Esophagus (tissue), 2 donors: ENCODE measurements around the gene AFM. TPM values are rescaled to one million over a fixed set of nuclear protein-coding genes. Genes with fewer than 3 reads are reported as not detected.

Experiments used
- H3K27ac ChIP-seq, 2 donors: one replicate each; pipeline ENCODE4 v1.5.1; 2013; ENCODE audit warnings: low read depth in 2 of 2, mild to moderate bottlenecking in 2 of 2, inconsistent platforms in 1 of 2, low read length in 1 of 2, moderate library complexity in 1 of 2
- H3K27me3 ChIP-seq, 2 donors: one replicate each; pipeline ENCODE4 v1.6.1; 2013; ENCODE audit warnings: low read length in 2 of 2, control low read depth in 1 of 2, mild to moderate bottlenecking in 1 of 2; ENCODE audit not compliant: insufficient read depth in 2 of 2, control insufficient read depth in 1 of 2
- H3K36me3 ChIP-seq, 2 donors: one replicate each; pipeline ENCODE4 v1.6.1; 2013; ENCODE audit warnings: low read length in 1 of 2; ENCODE audit not compliant: control insufficient read depth in 2 of 2, insufficient read depth in 2 of 2
- H3K4me1 ChIP-seq, 2 donors: one replicate each; pipeline ENCODE4 v1.6.1; 2013; ENCODE audit warnings: low read length in 1 of 2; ENCODE audit not compliant: control insufficient read depth in 2 of 2, insufficient read depth in 2 of 2
- H3K4me3 ChIP-seq, 2 donors: one replicate each; pipeline ENCODE4 v1.5.1; 2013; ENCODE audit warnings: low read length in 2 of 2, mild to moderate bottlenecking in 2 of 2, low read depth in 1 of 2, moderate library complexity in 1 of 2
- H3K9me3 ChIP-seq, 2 donors: one replicate each; pipeline ENCODE4 v1.6.1; 2013; ENCODE audit warnings: mild to moderate bottlenecking in 2 of 2, low read depth in 1 of 2, low read length in 1 of 2, moderate library complexity in 1 of 2; ENCODE audit not compliant: control insufficient read depth in 2 of 2, insufficient read depth in 1 of 2
- WGBS, 2 donors: extraction: QIAGEN DNeasy Blood & Tissue Kit; methylation state at CpG; one replicate each; pipeline ENCODE4 v1.1.7; 2013; 5-methylcytosine and 5-hydroxymethylcytosine counted together
- polyA plus RNA-seq, 2 donors: library from polyadenylated mRNA; stranded (reverse); fragments of 200-250 nt; gene quantifications; one replicate each; pipeline ENCODE4 v1.2.3, GENCODE V29; 2013
- donor health status: healthy with polysubstance abuse.
- donor health status: Bipolar disorder and iron deficiency.

AFM gene
- polyA plus RNA-seq, 2 donors, result not detected

DNA sequence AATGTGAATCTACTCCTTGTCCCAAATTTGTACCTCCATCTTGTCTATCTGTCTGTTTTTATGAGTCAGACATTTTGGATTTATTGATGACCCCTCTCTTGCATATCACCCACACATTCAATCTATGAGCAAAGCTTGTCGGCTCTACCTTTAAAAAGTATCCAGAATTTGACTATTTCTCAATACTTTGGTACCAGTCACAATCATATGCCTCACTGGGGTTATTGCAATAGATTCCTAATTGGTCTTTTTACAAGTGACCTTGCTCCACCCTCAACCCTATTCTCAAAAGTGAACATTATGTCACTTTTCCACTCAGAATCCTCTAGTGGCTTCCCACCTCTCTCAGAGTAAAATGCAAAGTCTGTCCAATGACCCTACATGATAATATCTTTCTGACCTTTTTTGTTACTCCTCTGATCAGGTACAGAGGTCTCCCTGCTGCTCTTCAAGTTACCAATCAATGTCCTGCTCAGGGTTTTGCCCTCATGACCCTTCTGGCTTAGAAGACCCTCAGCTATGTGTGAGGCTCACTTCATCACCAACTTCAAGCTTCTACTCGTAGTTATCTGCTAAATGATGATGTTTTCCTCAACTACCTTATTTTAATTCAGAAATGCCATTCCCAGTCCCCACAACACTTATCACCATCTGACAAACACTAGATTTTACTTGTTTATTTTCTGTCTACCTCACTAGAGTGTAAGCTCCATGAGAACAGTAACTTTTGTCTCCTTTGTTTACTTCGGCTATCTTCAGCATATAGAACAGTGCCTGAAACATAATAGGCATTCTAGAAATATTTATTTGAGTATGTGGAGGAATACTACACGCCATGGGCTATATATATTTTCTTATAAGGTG, 23.1 kb upstream of the AFM start:
- Histone ChIP-seq H3K27ac (no peak overlapping the region), H3K27me3 (no peaks in the 10 kb centered on the region), H3K9me3 (no peaks in the 10 kb centered on the region), H3K4me1 (no peaks in the 10 kb centered on the region), H3K4me3 (no peak overlapping the region), H3K36me3 (no peaks in the 10 kb centered on the region)
- WGBS, 2 donors, result 81 to 82% methylated on average over 4 of the region's 4 CpGs

DNA sequence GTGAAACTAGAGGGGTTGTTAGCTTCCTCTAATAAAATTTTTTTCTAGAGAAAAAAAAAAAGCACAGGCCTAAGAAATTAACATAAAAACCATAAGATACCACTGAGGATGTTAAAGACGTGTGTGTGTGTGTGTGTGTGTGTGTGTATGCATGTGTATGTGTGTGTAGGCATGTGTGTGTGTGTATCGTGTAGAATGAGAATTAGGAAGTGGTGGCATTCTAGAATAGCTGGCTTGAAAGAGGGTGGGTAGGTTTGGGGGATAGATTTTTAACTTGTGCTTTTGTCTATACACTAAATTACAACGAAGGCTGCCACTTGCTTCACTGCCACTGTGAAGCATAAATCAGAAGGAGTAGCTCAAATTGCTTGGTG, 22.5 kb upstream of the AFM start:
- no peaks in the 10 kb centered on the region for H3K27me3 ChIP-seq
- no peaks in the 10 kb centered on the region for H3K36me3 ChIP-seq
- no peak overlapping the region for H3K27ac ChIP-seq
- H3K4me1 ChIP-seq, result no peaks in the 10 kb centered on the region
- no peak overlapping the region for H3K4me3 ChIP-seq
- 75 to 83% methylated on average over 3 of the region's 3 CpGs for WGBS, 2 donors
- no peaks in the 10 kb centered on the region for H3K9me3 ChIP-seq

DNA sequence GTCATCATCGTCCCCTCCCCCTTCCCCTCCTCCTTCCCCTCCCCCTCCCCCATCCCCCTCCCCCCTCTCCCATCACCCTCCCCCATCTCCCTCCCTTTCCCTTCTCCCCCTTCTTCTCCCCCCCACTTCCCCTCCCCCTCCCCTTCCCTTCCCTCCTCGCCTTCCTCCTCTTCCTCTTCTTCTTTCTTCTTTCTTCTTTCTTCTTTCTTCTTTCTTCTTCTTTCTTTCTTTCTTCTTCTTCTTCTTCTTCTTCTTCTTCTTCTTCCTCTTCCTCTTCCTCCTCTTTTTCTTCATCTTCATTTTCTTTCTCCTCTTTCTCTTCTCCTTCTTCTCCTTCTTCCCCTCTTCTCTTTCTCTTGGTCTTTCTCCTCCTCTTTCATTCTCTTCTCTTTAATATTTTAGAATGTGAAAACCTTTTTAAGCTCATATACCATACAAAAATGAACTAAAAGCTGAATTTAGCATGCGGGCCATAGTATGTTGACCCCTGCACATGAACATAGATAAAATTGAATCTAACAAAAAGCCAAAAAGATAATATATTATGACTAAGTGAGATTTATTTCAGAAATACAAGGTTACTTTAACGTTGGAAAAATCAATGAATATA, 20.5 kb upstream of the AFM start:
- Histone ChIP-seq H3K9me3 (no peaks in the 10 kb centered on the region), H3K27me3 (no peaks in the 10 kb centered on the region), H3K36me3 (no peaks in the 10 kb centered on the region), H3K4me1 (no peaks in the 10 kb centered on the region), H3K4me3 (no peak overlapping the region), H3K27ac (no peak overlapping the region)
- 82 to 84% methylated on average over 3 to 4 of the region's 4 CpGs for WGBS, 2 donors

DNA sequence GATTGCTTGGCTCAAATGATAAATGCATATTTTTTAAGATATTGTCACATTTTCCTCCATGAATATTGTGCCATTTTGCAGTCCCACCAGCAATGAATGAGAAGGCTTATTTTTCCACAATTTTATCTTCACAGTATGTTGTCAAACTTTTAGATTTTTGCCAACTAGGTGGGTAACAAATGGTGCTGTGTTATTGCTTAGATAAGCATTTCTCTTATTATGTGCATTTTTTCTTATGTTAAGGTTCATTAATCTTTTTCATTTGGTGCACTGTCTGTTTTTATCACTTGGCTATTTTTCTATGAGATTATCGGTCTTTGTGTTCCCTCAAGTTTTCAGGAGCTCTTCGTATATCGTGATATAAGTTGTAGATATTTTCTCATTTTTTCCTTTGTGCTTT, 13.4 kb upstream of the AFM start:
- H3K4me3 ChIP-seq, result no peak overlapping the region
- WGBS, 2 donors, result 93 to 96% methylated on average over 3 of the region's 3 CpGs
- H3K27me3 ChIP-seq, result no peaks in the 10 kb centered on the region
- no peak overlapping the region for H3K27ac ChIP-seq
- no peaks in the 10 kb centered on the region for H3K4me1 ChIP-seq
- no peaks in the 10 kb centered on the region for H3K36me3 ChIP-seq
- no peaks in the 10 kb centered on the region for H3K9me3 ChIP-seq

DNA sequence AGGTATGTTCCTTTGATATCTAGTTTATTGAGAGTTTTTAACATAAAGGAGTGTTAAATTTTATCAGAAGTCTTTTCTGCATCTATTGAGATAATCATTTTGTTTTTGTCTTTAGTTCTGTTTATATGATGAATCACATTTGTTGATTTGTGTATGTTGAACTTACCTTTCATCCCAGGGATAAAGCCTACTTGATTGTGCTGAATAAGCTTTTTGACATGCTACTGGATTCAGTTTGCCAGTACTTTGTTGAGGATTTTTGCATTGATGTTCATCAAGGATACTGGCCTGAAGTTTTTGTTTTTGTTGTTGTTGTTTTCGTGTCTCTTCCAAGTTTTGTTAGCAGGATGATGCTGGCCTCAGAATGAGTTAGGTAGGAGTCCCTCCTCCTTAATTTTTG, 10.8 kb upstream of the AFM start:
- Histone ChIP-seq H3K4me3 (no peak overlapping the region), H3K27me3 (no peaks in the 10 kb centered on the region), H3K4me1 (no peaks in the 10 kb centered on the region), H3K27ac (no peak overlapping the region), H3K9me3 (no peaks in the 10 kb centered on the region), H3K36me3 (no peaks in the 10 kb centered on the region)
- WGBS, 2 donors, result 77 to 83% methylated on average over 1 of the region's 1 CpG

DNA sequence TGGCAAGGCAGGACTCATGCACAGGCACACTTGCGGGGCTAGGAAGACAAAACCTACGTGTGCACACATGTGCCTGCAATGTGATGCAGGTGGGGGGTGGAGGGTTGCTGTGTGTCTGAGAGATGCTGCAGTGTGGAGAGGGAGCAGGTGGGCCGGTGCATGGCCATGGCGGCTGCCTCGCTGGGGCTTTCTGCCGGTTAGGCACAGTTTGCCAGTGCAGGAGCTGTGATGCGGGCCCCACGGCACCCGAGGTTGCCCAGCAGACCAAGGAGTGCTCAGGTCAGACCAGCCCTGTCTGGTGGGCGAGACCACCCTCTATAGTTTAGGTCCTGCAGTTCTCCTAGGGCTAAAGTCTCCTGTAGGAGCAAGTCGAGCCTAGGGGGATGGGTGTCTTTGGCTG, 4.4 kb upstream of the AFM start:
- no peaks in the 10 kb centered on the region for H3K36me3 ChIP-seq
- no peaks in the 10 kb centered on the region for H3K27me3 ChIP-seq
- H3K4me1 ChIP-seq, result no peaks in the 10 kb centered on the region
- WGBS, 2 donors, result 81 to 82% methylated on average over 10 to 11 of the region's 11 CpGs
- no peaks in the 10 kb centered on the region for H3K9me3 ChIP-seq
- no peak overlapping the region for H3K4me3 ChIP-seq
- no peak overlapping the region for H3K27ac ChIP-seq

DNA sequence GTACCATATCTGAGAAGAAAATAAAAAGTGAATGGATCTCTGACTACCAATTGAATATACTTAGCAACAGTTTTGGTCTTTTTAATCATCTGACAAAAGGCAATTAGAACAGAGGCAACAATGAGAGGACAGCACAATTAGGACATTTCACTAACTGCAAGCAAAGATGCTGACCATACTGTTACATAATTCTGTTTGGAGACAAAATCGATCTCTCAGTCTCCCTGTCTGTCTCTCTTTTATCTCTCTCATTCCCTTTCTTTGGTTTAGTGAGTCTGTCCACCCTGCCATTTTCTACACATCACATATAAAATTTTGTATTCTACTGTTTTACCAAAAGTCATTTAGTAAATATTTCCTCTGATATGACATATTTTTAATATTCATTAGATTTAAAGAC, 2.2 kb upstream of the AFM start:
- Histone ChIP-seq H3K9me3 (no peaks in the 10 kb centered on the region), H3K4me1 (no peaks in the 10 kb centered on the region), H3K27ac (no peak overlapping the region), H3K4me3 (no peak overlapping the region), H3K36me3 (no peaks in the 10 kb centered on the region), H3K27me3 (no peaks in the 10 kb centered on the region)
- WGBS, 2 donors, result 83 to 88% methylated on average over 1 of the region's 1 CpG

DNA sequence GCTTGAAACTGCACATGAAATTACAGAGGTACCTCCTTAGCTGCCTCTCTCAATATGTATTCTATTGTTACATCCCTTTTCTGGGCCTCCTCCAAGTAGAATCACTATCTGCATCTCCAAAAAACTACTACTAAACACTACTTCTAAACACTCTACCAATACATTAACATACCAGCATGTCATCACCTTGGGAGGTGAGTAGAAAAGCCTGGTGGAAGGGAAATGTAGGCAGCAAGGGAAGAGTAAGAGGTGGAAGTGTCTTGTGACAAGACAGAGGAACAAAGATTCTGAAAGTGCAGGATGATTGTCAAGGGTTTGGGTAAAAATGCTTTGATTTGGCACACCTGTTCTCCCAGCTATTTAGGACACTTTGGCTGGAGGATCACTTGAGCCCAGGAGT, 3.5 kb downstream of the AFM start:
- Histone ChIP-seq H3K27me3 (no peaks in the 10 kb centered on the region), H3K27ac (no peak overlapping the region), H3K4me3 (no peak overlapping the region), H3K9me3 (no peaks in the 10 kb centered on the region), H3K36me3 (no peaks in the 10 kb centered on the region), H3K4me1 (no peaks in the 10 kb centered on the region)

DNA sequence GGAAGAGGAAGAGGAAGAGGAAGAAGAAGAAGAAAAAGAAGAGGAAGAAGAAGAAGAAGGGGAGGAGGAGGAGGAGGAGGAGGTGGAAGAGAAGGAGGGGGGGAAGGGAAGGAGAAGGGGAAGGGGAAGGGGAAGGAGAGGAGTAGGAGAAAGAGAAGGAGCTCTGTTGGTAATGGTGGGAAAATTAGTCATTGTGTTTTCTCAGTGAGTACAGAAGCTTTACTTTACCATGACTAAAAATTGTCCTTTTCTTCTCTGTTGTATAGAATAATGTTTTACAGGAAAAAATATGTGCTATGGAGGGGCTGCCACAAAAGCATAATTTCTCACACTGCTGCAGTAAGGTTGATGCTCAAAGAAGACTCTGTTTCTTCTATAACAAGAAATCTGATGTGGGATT, 4.1 kb downstream of the AFM start:
- Histone ChIP-seq H3K4me1 (no peaks in the 10 kb centered on the region), H3K36me3 (no peaks in the 10 kb centered on the region), H3K4me3 (no peak overlapping the region), H3K27ac (no peak overlapping the region), H3K9me3 (no peaks in the 10 kb centered on the region), H3K27me3 (no peaks in the 10 kb centered on the region)

DNA sequence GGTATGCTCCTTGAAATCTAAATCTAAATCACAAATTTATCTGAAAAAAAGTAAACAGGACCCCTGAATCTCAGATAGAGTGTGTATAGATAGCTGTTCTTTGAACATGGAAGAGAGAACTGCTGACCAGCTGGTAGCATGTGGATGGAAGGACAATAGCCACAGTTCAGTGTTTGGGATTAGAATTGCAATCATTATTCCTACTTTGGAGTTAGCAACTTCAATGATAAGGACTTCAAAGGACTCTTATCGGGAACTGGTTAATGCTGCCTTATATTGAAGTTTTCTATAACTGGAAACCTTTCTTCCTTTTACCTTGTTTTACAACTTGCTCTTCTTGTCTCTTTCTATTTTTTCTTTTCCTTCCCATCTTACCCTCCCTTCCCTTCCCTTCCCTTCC, 5.0 kb downstream of the AFM start:
- Histone ChIP-seq H3K4me1 (no peaks in the 10 kb centered on the region), H3K4me3 (no peak overlapping the region), H3K36me3 (no peaks in the 10 kb centered on the region), H3K9me3 (no peaks in the 10 kb centered on the region), H3K27me3 (no peaks in the 10 kb centered on the region), H3K27ac (no peak overlapping the region)
- WGBS, 2 donors, result 55 to 73% methylated on average over 1 of the region's 1 CpG
